Measurements from ENCODE around the gene C16orf95.

The C16orf95 gene

DNA sequence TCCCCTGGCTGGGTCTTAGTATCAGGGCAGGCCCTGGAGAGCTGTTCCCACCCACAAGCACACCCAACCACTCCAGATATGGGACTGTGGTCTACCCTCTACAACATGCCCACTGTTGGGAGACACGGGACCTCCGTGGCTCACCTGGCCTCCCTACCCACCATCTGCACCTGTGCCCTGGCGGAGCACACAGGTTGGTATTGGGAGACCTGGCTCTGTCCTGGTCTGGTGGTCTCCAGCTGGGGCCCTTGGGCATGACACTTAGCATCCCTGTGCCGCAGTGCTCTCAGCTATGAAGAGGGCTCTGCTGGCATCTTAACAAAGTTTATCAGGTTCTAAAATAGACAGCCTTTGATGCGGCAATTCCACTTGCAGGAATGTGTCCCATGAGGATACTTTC, 5.8 kb downstream of the C16orf95 start:
- DNase-seq, result no peak

DNA sequence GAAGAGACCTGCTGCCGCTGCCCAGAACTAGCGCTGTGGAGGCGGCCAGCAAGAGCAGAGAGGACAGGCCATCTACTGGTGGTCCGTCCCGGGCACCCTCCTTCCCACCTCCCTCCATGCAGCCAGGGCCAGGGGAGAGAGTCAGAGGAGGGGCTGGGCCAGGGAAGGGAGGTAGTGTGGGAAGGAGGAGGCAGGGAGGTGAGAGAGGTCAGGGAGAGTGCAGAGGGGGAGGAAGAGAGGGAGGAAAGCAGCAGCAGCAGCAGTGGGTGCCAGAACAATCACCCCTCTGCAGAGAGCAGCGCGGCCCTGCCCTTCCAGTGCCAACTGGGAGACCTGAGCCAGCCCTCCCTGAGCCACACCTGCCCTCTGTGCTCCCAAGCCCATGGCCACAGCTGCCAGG, 6.6 kb downstream of the C16orf95 start:
- no peak for DNase-seq

- DNase-seq, result no peak
These were observed 7.3 kb downstream of the C16orf95 start for GRCh38 chr16:87309620-87310525.

DNA sequence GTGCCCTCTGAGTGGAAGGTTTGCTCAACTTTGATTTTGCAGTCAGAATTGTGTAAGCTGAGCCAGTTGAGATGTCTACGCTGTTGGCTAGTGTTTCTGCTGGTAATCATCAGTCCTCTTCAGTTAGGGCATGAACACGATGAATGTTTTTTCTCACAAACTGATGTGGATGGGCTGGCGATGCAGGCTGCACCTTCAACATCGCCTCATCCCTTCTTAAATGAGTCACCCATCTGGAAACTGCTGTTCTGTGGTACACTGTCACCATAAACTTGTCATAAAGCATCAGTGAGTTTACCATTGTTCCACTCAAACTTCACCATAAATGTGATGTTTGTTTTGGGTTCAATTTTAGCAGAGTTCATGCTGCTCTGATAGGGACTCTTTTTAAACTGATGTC, 8.4 kb downstream of the C16orf95 start:
- DNase-seq, result no peak

DNA sequence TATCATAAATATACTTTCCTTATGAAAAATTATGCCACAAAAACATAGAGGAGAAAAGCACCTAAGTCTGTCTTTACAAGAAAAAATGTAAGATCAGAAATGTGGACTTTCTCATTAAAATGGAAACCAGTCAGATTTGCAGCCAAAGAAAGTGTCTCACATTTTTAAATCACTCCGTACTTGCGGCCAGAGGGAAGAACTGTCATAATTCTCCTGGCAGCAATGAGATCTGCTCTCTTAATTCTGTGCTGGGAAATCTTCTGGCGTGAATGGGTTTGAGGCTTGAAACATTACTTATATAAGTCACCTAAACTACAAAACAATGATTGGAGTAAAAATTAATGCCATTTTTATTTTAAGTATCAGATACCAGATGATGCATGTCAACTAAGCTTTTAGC, 10.7 kb downstream of the C16orf95 start:
- no peak for DNase-seq

- no peak for DNase-seq
These were observed 11.4 kb downstream of the C16orf95 start for GRCh38 chr16:87305505-87306391.

DNA sequence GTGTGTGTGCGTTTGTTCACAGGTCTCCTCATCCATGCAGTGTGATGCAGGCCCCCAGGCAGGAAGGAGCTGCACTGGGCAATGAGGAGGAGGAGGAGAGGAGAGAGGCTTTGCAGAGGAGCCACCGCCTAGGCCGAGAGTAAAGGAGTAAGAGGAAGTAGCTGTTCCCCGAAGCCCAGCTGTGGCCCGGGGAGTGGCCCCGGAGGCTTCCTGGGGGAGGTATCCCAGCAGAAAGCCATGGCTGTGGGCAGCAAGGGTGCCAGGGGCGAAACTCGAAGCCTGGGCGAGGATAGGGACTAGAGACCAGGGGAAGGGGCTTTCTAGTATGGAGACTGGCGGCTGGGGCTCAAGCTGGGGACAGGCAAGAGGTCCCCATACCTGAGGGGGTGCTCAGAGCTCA, 12.2 kb downstream of the C16orf95 start:
- no peak for DNase-seq

DNA sequence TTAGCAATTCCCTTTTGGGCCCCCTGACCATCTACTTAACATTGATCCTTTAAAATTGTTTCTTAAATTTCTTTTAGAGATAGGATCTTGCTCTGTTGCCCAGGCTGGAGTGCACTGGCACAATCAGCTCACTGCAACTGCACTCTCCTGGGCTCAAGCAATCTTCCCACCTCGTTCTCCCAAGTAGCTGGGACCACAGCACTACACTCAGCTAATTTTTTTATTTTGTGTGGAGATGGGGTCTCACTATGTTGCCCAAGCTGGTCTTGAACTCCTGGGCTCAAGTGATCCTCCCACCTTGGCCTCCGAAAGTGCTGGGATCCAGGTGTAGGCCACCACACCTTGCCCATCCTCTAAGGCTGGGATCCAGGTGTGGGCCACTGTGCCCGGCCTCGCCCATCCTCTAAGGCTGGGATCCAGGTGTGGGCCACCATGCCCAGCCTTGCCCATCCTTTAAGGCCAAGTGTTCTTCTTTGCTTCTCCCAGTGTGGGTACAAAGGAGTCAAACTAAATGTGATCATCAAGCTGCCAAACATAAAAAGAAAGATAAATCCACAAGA, 13.2 kb downstream of the C16orf95 start:
- DNase-seq, result no peak

- no peak for DNase-seq
These were observed 13.7 kb downstream of the C16orf95 start for GRCh38 chr16:87303431-87303930.

- DNase-seq, result no peak
These were observed 18.2 kb downstream of the C16orf95 start for GRCh38 chr16:87298857-87299465.

DNA sequence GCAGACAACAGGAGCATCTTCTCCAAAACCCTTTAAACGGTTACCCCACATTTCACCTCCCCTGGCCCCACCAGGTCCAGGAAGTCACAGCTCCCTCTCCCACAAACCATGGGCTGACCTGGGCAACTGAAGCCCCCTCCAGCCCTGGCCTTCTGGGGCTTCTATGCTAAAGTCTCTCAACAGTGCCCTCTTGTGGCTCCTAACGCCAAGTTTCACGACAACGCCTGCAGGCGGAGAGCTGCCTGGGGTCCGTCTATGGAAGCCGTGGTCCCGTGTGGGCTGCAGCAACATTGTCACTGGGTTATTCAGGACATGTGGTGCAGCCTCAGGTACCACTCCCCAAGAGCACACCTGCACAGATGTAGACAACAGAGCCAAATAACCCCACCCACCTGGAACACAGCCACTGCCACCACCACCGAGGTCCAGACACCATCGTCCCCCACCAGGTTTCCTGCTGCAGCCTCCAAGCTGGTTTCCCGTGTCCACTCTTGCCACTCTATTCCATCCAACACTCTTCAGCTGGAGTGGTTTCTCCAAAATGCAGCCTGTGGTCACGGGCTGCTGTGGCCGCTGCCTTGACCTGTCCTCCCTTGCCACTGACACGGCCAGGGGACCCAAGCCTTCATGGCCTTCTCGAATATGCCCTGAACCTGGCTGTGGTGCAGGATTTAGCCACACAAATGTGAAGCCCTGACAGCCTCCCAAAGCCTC, 19.1 kb downstream of the C16orf95 start:
- DNase-seq, result no peak

DNA sequence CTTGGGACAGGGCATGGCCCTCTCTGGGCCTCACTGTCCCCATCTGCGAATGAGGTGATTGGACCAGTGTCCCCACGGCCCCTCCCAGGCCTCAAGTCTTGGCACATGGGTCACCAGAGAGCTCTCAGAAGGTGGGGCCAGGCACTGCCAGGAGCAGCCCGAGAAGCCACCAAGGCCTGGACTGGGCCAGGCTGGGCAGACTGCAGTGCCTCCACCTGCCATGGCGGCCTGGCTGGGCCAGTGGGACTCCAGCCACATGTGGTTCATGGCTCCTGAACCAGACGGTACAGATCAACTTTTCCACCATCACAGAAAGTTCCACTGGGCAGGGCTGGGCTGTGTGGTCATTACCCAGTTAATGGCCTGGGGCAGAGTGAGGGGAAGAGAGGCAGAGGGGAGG, 19.8 kb downstream of the C16orf95 start:
- DNase-seq, result no peak

DNA sequence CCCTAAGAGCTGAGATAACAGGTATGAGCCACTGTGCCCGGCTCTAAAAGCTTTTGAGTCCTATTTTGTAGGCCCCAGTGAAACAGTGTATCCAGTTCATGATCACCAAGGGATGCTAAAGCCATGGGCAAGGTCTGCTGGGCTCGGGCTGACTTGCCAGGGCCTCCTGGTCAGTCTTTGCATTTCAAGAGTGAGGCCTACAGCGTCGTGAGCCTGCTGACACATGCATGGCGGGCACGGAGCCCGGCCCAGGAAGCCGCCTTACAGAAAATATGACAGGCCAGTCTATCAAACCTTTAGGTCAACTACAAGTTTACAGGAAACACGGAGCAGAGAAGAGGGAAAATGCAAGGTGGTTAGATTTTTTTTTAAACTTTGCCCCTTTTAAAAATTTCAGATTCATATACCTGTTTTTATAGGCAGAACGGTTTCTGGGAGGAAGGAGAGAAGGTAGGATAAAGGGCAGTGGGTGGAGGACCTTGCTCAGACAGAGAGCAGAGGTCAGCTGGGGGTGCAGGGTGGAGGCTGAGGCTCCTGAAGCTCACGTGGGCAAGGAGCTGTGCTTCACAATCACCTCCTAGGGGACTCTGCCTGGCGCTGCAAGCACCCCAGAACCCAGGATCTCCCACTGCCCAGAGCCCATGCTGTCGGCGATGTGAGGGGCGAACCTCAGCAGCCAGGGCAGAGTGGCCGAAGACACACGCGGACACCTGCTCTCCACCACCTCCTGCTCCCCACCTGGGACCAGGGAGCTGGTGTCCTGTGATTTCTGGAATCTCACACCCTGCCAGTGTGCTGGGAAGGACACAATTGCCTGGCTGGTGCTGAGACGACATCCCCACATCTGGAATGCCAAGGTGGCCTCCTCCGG, 21.3 kb downstream of the C16orf95 start:
- no peak for DNase-seq

GRCh38 chr16:87295259-87295658, 21.9 kb downstream of the C16orf95 start:
- no peak for DNase-seq

GRCh38 chr16:87293990-87294389, 23.2 kb downstream of the C16orf95 start:
- DNase-seq, result no peak

- DNase-seq, result no peak
These were observed 25.2 kb downstream of the C16orf95 start for GRCh38 chr16:87291944-87292343.

DNA sequence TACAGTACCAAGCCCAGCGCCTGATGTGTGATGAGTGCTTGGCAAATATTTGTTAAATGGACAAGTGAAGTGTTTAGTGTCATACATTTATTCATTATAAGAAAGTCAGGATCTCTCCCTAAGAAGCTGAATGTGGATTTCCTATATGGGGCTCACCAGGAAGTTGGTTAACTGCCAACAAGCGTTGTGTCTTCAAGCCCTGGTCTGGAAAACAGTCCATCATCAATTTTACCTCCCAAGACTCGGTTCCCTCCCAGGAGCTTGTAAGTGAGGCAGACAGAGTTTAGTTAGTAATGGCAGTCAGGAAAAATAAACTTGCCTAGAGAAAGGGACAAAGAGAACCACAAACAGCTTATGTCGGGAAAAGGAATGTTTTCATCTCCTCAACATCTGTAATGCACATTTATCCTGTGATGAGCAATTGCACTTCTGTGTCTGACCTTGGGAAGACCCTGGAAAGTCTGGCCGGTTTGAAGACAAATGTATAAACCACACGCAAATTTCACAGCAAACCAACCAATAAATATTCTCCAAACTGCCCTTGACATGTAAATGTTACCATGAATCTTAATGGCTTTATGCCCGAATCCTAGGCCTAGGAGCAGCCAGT, 28.3 kb downstream of the C16orf95 start:
- DNase-seq, result peak; percentile 2

DNA sequence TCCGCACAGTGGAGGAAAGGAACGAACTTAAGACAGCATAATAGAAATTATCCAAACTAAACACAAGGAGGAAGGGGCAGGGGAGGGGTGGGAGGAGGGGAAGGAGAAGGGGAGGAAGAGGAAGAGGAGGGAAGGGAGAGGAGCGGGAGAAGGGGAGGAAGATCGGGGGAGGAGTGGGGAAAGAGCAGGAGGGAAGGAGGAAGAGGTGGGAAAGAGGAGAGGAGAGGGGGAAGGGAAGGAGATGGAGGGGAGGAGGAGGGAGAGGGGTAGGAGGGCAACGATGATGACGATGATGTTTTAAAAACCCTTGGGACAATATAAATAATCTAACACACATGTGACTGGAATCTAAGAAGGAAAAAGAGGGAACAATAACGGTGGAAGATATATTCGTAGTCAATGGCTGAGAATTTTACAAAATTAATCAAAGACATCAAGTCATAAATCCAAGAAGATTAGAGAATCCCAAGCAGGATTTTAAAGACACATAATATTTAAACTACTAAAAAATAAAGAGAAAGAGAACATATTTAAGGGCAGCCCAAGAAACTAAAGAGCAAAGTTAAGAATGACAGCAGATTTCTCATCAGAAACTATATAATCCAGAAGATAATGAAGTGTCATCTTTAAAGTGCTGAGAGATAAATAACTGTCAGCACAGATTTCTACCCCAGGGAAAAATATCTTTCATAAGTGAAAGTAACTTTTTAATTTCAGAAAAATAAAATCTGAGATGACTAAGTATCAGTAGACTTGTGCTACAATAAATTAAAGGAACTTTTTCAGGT, 30.2 kb downstream of the C16orf95 start:
- DNase-seq, result no peak

- no peak for DNase-seq
These were observed 33.0 kb downstream of the C16orf95 start for GRCh38 chr16:87284183-87284582.

DNA sequence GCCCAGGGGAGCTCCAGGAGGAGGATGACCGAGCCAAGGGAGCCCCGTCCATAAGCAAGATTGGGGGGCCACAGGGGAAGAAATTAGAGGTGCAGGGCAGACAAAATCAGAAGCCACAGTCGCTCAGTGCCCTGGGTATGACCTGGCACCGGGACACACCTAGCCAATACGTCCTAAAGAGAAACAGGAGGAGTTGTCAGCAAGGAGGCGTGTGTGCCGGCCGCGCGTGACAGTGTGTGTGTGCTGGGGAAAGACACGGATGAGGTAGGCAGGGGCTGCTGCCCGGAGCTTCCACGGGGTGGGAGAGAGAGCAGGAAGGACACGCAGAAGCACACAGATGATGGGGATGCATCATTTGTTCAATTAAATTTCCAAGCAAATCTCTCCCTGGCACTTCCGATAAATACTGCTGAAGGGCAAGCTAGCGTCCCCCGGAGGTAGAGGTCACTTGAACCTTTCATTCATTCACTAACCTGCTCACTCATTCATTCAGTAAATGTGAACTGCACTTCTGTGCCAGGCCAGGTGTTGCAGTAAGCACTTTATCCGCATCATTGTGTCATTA, 38.0 kb downstream of the C16orf95 start:
- DNase-seq, result no peak
